MM.1S (cell line): ENCODE data around the gene RTN4R.

ENCODE experiments used
- DNase-seq: peaks from one replicate; pipeline ENCODE4 v3.0.0-alpha.2; 2015
- H2AFZ ChIP-seq: fragments of 300-600 bp; sonication (generic); 2 replicates; pipeline ENCODE4 v1.6.0; 2016; ENCODE audit warnings: antibody characterized with exemption, low read length
- H3F3A ChIP-seq: fragments of 300-600 bp; sonication (generic); 2 replicates; pipeline ENCODE4 v1.6.1; 2016; ENCODE audit warnings: mild to moderate bottlenecking, antibody characterized with exemption, low read length, moderate library complexity, mixed read lengths; ENCODE audit not compliant: insufficient read depth
- H3K27ac ChIP-seq: fragments of 300-600 bp; sonication (generic); 2 replicates; pipeline ENCODE4 v1.5.1; 2016; ENCODE audit warnings: mild to moderate bottlenecking, low read length
- H3K27me3 ChIP-seq: fragments of 300-600 bp; sonication (generic); replicated peaks from 2 replicates; pipeline ENCODE4 v1.6.0; 2016; ENCODE audit warnings: low read length; ENCODE audit not compliant: insufficient read depth
- H3K36me3 ChIP-seq: fragments of 300-600 bp; sonication (generic); replicated peaks from 2 replicates; pipeline ENCODE4 v1.6.1; 2016; ENCODE audit warnings: mild to moderate bottlenecking, low read length, mixed read lengths; ENCODE audit not compliant: insufficient read depth
- H3K4me1 ChIP-seq: fragments of 300-600 bp; sonication (generic); 2 replicates; pipeline ENCODE4 v1.6.1; 2016; ENCODE audit warnings: low read length, mixed read lengths
- H3K4me2 ChIP-seq: fragments of 300-600 bp; sonication (generic); 2 replicates; pipeline ENCODE4 v1.6.0; 2016; ENCODE audit warnings: low read depth, low read length
- H3K4me3 ChIP-seq: fragments of 300-600 bp; sonication (generic); 2 replicates; pipeline ENCODE4 v1.5.1; 2016; ENCODE audit warnings: low read length, mixed read lengths
- H3K79me2 ChIP-seq: fragments of 300-600 bp; sonication (generic); 2 replicates; pipeline ENCODE4 v1.6.1; 2016; ENCODE audit warnings: mixed run types, low read length, mixed read lengths
- H3K9ac ChIP-seq: fragments of 300-600 bp; sonication (generic); 2 replicates; pipeline ENCODE4 v1.6.1; 2016; ENCODE audit warnings: low read length, mixed read lengths
- H3K9me2 ChIP-seq: fragments of 300-600 bp; sonication (generic); replicated peaks from 2 replicates; pipeline ENCODE4 v1.6.1; 2016; ENCODE audit warnings: mild to moderate bottlenecking, low read length, mixed read lengths; ENCODE audit not compliant: insufficient read depth
- H3K9me3 ChIP-seq: fragments of 300-600 bp; sonication (generic); replicated peaks from 2 replicates; pipeline ENCODE4 v1.6.1; 2016; ENCODE audit warnings: mild to moderate bottlenecking, low read length, mixed read lengths; ENCODE audit not compliant: insufficient read depth
- H4K20me1 ChIP-seq: fragments of 300-600 bp; sonication (generic); 2 replicates; pipeline ENCODE4 v1.6.1; 2016; ENCODE audit warnings: mild to moderate bottlenecking, low read length, moderate library complexity, mixed read lengths; ENCODE audit not compliant: insufficient read depth
- CTCF ChIP-seq: fragments of 300-600 bp; sonication (generic); IDR thresholded peaks from 2 replicates; pipeline ENCODE4 v1.5.1; 2016; ENCODE audit warnings: antibody characterized with exemption, low read length, mixed read lengths
- EZH2 ChIP-seq: fragments of 300-600 bp; sonication (generic); optimal IDR thresholded peaks from 2 replicates; pipeline ENCODE3; 2017; ENCODE audit warnings: low read depth, mild to moderate bottlenecking, antibody characterized with exemption, low read length, mixed read lengths
- EZH2phosphoT487 ChIP-seq: fragments of 300-600 bp; sonication (generic); IDR thresholded peaks from 2 replicates; pipeline ENCODE4 v1.6.1; 2018; ENCODE audit warnings: antibody characterized with exemption, low read length

RTN4R gene

GRCh38 chr22:20233351-20234313 lies 34.5 kb downstream of the RTN4R start:
- Histone ChIP-seq H4K20me1 (no peaks in the 10 kb centered on the region), H3K9me2 (no peaks in the 10 kb centered on the region), H3K4me2 (no peak overlapping the region), H3K4me1 (no peaks in the 10 kb centered on the region), H3K27me3 (peaks cover 100% of the 10 kb centered on the region), H3K9ac (no peak overlapping the region), H3K79me2 (no peaks in the 10 kb centered on the region), H2AFZ (no peak overlapping the region), H3K36me3 (no peaks in the 10 kb centered on the region), H3K27ac (no peak overlapping the region), H3K4me3 (no peak overlapping the region), H3K9me3 (no peaks in the 10 kb centered on the region), H3F3A (no peaks in the 10 kb centered on the region)
- no peak for DNase-seq
- TF ChIP-seq EZH2 (no peak), CTCF (no peak)

- DNase-seq = no peak
- Histone ChIP-seq H3K36me3 (no peaks in the 10 kb centered on the region), H3K9me2 (no peaks in the 10 kb centered on the region), H2AFZ (no peak overlapping the region), H3K79me2 (no peaks in the 10 kb centered on the region), H3F3A (no peaks in the 10 kb centered on the region), H3K27ac (no peak overlapping the region), H3K4me1 (no peaks in the 10 kb centered on the region), H3K9me3 (no peaks in the 10 kb centered on the region), H3K27me3 (peaks cover 100% of the 10 kb centered on the region), H4K20me1 (no peaks in the 10 kb centered on the region), H3K4me3 (no peak overlapping the region), H3K4me2 (no peak overlapping the region), H3K9ac (no peak overlapping the region)
- TF ChIP-seq EZH2 (no peak), EZH2phosphoT487 (no peak), CTCF (no peak)
Measured at GRCh38 chr22:20232781-20233180, 35.3 kb downstream of the RTN4R start.

- Histone ChIP-seq H2AFZ (no peak overlapping the region), H3K4me2 (no peak overlapping the region), H3K79me2 (no peaks in the 10 kb centered on the region), H3K9ac (no peak overlapping the region), H4K20me1 (no peaks in the 10 kb centered on the region), H3K9me3 (no peaks in the 10 kb centered on the region), H3K9me2 (no peaks in the 10 kb centered on the region), H3K4me3 (no peak overlapping the region), H3K27ac (no peak overlapping the region), H3K27me3 (peaks cover 100% of the 10 kb centered on the region), H3K36me3 (no peaks in the 10 kb centered on the region), H3F3A (no peaks in the 10 kb centered on the region), H3K4me1 (no peaks in the 10 kb centered on the region)
- no peak for DNase-seq
- no peak for TF ChIP-seq CTCF
- TF ChIP-seq EZH2 = no peak
- no peak for TF ChIP-seq EZH2phosphoT487
Measured at GRCh38 chr22:20232237-20232598, 35.9 kb downstream of the RTN4R start.
